Colon (tissue), 2 donors: ENCODE results near the gene TNFRSF11A.

Experiments used
- FAIRE-seq: peaks from 2 replicates; lab custom pipeline; 2012; peaks lifted over from hg19 to GRCh38; lab: Jason Lieb, UNC
- donor health status: control.
- donor health status: control.

The TNFRSF11A gene

DNA sequence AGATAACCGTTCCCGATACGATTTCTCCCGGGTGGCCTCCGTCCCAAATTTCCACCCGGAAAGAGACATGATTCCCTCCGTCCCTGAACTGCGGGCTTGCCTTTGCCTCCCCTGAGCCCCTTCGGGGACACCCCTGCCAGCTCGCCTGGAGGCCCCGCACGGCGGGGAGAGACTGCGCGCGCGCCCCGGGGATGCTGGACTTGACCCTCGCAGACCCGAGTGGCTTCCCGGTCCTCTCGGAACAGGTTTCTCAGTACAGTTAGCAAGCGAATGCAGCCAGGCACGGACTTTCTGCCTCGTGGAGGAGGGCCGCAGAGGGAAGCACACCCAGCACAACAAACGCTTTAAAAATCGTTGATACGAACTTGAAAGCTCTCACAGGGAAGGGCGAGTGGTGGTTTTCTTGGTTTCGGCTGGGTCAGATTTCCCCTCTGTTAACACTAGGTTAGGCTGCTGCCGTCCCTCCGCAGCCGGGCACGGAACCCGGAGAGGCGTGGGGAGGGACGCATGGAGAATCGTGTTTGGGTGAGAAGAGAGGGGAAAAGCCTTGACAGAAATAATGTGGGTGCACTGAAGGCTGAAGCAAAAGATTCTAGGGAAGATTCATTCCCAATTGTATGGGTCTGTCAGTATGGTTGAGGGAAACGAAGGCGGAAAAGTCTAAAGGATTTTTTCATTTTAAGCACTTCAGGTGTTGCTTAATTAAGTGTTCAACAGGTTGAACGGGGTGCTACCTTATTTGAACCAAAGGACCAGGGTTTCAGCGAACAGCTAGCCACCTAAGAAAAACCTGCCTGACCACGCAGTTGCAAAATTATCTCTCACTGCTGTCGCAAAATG is 916 bp downstream of the TNFRSF11A start:
- no peak for FAIRE-seq

- no peak for FAIRE-seq
Observed at GRCh38 chr18:62326646-62327348, 1.7 kb downstream of the TNFRSF11A start.

DNA sequence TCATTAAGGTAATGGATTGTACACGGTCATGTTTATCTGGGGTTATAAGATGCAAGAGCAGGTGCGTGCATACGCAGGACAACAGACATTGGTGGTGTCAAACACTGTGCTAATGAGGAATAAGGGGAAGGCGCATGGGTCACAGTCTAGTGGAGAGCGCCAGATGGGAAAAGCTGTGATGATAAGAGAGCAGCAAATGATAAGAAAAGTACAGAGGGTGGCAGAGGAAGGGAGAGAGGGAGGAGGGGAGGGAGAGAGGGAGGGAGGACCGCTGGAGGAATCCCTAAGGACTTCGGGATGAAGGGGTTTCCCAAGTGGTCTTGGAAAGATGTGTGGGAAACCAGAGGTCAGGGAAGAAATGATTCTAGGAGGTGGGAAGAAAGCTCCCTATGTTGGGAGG is 2.9 kb downstream of the TNFRSF11A start:
- no peak for FAIRE-seq

- FAIRE-seq = no peak
Observed at GRCh38 chr18:62328586-62329525, 3.7 kb downstream of the TNFRSF11A start.

DNA sequence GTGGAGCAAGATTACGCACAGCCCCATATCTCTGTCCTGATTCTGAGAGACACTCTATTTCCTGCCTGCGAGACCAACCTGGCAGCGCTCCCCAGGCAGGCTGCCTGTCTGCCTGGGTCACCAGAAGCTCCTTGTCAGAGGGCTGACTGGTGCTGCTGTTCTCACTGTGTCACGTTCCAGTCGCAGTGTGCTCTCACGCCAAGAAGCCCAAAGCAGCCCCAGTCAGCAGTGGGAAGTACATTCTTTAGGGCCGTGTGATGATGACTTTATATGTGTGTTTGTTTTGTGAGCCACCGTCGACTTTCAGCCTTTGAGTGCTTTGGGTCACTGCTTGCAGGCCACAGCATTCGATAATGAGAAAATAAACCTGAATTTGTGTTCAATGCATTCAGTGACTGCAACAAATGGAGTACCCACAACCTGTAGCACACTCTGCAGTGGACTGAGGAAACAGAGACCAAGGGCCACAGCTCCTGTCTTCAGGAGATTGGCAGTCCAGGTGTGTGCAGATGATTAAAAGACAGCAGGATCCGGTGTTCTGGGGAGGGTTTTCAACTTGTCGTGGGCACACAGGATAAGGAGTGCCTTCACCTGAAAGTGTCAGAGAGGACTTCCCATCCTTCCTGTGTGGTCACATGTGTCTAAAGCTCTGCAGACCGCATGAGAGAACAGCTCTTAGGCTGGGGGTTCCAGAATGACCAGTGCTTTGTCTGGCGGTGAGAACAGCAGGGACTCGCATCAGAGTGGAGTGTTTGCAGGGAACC is 4.8 kb downstream of the TNFRSF11A start:
- FAIRE-seq = no peak

- no peak for FAIRE-seq
Observed at GRCh38 chr18:62330650-62331049, 5.5 kb downstream of the TNFRSF11A start.

GRCh38 chr18:62331581-62332356 is 6.7 kb downstream of the TNFRSF11A start:
- FAIRE-seq = no peak

- no peak for FAIRE-seq
Observed at GRCh38 chr18:62332431-62332830, 7.3 kb downstream of the TNFRSF11A start.

DNA sequence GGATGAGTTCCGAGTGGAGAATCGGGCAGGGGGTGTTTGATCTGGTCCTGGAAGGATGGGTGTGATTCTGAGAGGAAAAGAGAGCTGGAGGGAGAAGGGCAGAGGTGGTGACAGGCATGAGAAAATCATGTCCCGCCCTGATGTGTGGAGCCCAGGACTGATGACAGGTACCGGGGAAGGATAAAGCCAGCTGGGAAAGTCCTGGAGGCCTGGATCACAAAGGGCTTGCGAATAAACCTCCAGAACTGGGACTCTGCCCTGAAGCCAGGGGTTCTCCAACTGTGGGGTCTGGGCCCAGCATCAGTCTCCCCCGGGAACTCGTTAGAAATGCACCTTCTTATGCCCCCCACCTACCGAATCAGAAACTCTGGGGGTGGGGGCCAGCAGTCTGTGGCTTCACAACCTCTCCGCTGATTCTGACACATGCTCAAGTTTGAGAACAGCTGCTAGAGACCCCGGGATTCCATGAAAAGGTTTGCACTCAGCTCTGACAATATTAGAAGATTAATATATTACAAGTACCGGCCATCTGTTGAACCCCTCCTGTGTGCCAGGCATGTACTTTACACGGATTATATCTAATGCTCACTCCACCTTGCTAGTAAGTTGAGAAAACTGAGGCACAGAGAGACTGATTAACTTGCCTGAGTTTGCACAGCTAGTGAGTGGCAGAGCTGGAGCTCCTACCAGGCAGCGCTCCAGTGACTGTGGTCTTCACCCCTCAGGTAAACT is 8.0 kb downstream of the TNFRSF11A start:
- no peak for FAIRE-seq

- FAIRE-seq = no peak
Observed at GRCh38 chr18:62334120-62334519, 9.0 kb downstream of the TNFRSF11A start.

DNA sequence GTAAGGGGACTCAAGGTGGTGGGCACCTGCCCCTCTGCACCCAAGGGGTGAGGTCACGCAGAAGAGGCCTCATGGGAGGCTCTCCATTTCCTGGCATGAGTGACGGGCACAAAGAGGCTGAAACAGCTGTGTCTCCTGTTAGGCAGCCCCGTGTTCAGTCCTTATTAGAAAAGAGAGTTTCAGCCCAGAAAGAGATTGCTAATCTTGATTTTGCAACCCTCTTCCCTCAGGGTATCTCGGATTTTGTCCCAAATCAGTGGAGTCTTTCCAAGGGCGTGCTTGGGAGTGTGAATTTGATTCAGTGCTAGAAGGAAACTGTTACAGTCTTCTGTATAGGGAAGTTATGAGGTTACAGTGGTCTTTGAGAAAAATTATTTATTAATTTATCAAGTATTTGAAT is 10.4 kb downstream of the TNFRSF11A start:
- no peak for FAIRE-seq

GRCh38 chr18:62336618-62337017 is 11.5 kb downstream of the TNFRSF11A start:
- FAIRE-seq = no peak

- FAIRE-seq = no peak
Observed at GRCh38 chr18:62337336-62337735, 12.2 kb downstream of the TNFRSF11A start.

DNA sequence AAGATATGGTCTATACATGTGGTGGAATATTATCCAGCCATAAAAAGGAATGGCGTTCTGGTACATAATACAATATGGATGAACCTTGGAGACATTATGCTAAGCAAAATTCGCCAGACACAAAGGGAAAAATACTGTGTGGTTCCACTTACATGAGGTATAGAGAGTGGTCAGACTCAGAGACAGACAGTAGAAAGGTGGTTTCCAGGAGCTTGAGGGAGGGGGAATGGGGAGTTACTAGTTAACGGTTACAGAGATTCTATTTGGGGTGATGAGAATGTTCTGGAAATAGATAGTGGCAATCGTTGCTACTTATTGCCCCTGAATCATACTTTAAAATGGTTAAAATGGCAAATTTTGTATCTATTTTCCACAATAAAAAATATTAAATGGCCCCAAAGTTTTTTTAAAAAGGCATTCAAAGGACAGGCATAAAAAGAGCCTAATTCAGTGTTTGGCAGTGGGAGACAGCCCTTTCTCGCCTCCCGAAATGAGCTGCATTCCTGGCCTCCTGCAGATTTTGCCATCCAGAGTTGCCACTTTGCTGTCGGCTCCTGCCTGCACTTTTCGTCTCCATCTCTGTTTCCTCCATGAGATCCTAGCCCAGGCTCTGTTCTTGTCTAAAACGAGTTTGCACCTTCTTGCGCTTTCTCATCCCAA is 13.5 kb downstream of the TNFRSF11A start:
- no peak for FAIRE-seq

- no peak for FAIRE-seq
Observed at GRCh38 chr18:62339106-62339988, 14.2 kb downstream of the TNFRSF11A start.

- FAIRE-seq = no peak
Observed at GRCh38 chr18:62340996-62341395, 15.9 kb downstream of the TNFRSF11A start.

DNA sequence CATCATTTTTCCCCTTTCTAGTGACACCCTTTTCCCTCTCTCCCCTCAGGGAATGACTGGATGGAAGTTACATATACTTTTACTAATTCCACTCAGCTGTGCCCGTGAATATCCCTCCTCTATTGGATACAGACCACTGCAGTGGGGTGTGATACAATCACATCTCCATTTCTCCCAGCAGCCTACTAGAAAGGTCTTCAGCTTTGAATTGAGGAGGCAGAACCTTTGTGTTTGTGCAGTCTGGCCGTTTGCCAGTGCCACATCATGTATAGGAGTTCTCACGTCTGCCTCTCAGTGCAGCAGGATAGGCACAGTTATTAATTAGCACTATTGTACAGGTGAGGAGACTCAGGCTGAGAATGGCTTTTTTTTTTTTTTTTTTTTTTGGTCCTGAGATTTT is 16.4 kb downstream of the TNFRSF11A start:
- no peak for FAIRE-seq

- no peak for FAIRE-seq
Observed at GRCh38 chr18:62342884-62343283, 17.8 kb downstream of the TNFRSF11A start.

DNA sequence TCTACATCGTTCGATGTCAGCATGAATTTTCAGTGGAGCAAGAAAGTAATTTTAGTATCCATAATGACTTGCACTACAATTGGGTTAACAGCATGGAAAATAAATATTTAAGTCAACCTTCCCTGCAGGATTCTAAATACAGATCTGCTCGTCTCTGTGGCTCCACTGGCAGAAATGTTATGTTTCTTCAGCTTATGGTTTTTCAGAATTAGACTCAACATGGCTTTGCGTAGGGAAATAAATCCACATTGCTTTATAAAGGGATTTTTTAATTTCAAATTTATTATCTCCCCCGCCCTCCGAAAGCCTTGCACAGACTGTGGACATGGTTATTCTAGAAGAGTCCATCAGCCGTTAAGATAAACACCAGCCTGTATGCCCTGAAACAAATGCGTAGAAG is 18.2 kb downstream of the TNFRSF11A start:
- FAIRE-seq = no peak
